SJCRH30 (cell line): Measurements from ENCODE around the gene SOBP. TPM values are rescaled to one million over a fixed set of nuclear protein-coding genes. Genes with fewer than 3 reads are reported as not detected.

Experiments
- DNase-seq, 2 experiments: peaks; one replicate each; pipeline ENCODE4 v3.0.0-alpha.2; 2015 to 2020
- H3K27ac ChIP-seq: fragments of 250-450 bp; sonication (Bioruptor Pico); 2 replicates; pipeline ENCODE4 v1.5.1; 2020; ENCODE audit warnings: mild to moderate bottlenecking, moderate library complexity
- H3K27me3 ChIP-seq: fragments of 250-450 bp; sonication (Bioruptor Pico); 2 replicates; pipeline ENCODE4 v1.5.1; 2020; ENCODE audit warnings: mild to moderate bottlenecking, moderate library complexity
- H3K36me3 ChIP-seq: fragments of 250-450 bp; sonication (Bioruptor Pico); 2 replicates; pipeline ENCODE4 v1.5.1; 2020; ENCODE audit warnings: mild to moderate bottlenecking, moderate library complexity
- H3K4me1 ChIP-seq: fragments of 250-450 bp; sonication (Bioruptor Pico); 2 replicates; pipeline ENCODE4 v1.5.1; 2020; ENCODE audit warnings: mild to moderate bottlenecking, moderate library complexity
- H3K4me3 ChIP-seq: fragments of 250-450 bp; sonication (Bioruptor Pico); 2 replicates; pipeline ENCODE4 v1.5.1; 2020; ENCODE audit warnings: mild to moderate bottlenecking, moderate library complexity
- H3K9me3 ChIP-seq: fragments of 250-450 bp; sonication (Bioruptor Pico); replicated peaks from 2 replicates; pipeline ENCODE4 v1.5.1; 2020; ENCODE audit warnings: mild to moderate bottlenecking, moderate library complexity
- total RNA-seq: library from RNA; depleted of rRNA; stranded (reverse); fragments of >200 nt; shearing (Covaris generic); gene quantifications from 2 replicates; pipeline ENCODE4 v1.2.3, GENCODE V29; 2014

Gene SOBP
- total RNA-seq, 1 experiment from 2014 or later, result 7.8 TPM

- H3K27ac ChIP-seq, result no peak overlapping the region
- no peaks in the 10 kb centered on the region for H3K27me3 ChIP-seq
- no peak for DNase-seq
These were observed 123.0 kb downstream of the SOBP start for GRCh38 chr6:107612762-107613415.

GRCh38 chr6:107613651-107614379, 123.9 kb downstream of the SOBP start:
- H3K4me1 ChIP-seq, result peaks cover 30% of the 10 kb centered on the region

More at GRCh38 chr6:107612762-107613415, 123.0 kb downstream of the SOBP start:
- H3K36me3 ChIP-seq, result no peaks in the 10 kb centered on the region
- no peak overlapping the region for H3K4me3 ChIP-seq
- H3K9me3 ChIP-seq, result no peaks in the 10 kb centered on the region
- peaks cover 20% of the 10 kb centered on the region for H3K4me1 ChIP-seq

GRCh38 chr6:107614828-107615227, 124.9 kb downstream of the SOBP start:
- H3K27ac ChIP-seq, result no peak overlapping the region
- no peak for DNase-seq
- H3K4me1 ChIP-seq, result peaks cover 40% of the 10 kb centered on the region
- H3K36me3 ChIP-seq, result no peaks in the 10 kb centered on the region
- no peak overlapping the region for H3K4me3 ChIP-seq
- H3K27me3 ChIP-seq, result no peaks in the 10 kb centered on the region
- H3K9me3 ChIP-seq, result no peaks in the 10 kb centered on the region

More at GRCh38 chr6:107613651-107614379, 123.9 kb downstream of the SOBP start:
- Histone ChIP-seq H3K36me3 (no peaks in the 10 kb centered on the region), H3K9me3 (no peaks in the 10 kb centered on the region), H3K27ac (no peak overlapping the region), H3K27me3 (no peaks in the 10 kb centered on the region), H3K4me3 (no peak overlapping the region)
- DNase-seq, result no peak

GRCh38 chr6:107616775-107617174, 126.9 kb downstream of the SOBP start:
- Histone ChIP-seq H3K27me3 (no peaks in the 10 kb centered on the region), H3K9me3 (no peaks in the 10 kb centered on the region), H3K4me1 (peaks cover 51% of the 10 kb centered on the region), H3K4me3 (no peak overlapping the region), H3K36me3 (no peaks in the 10 kb centered on the region), H3K27ac (no peak overlapping the region)
- DNase-seq, result peak in 1 of 2 experiments; percentile 39

- Histone ChIP-seq H3K4me3 (no peak overlapping the region), H3K27me3 (no peaks in the 10 kb centered on the region), H3K27ac (no peak overlapping the region), H3K9me3 (no peaks in the 10 kb centered on the region), H3K36me3 (no peaks in the 10 kb centered on the region), H3K4me1 (peaks cover 44% of the 10 kb centered on the region)
- DNase-seq, result no peak
These were observed 127.5 kb downstream of the SOBP start for GRCh38 chr6:107617341-107617932.

GRCh38 chr6:107618672-107619071, 128.8 kb downstream of the SOBP start:
- no peaks in the 10 kb centered on the region for H3K27me3 ChIP-seq
- peaks cover 52% of the 10 kb centered on the region for H3K4me1 ChIP-seq
- H3K9me3 ChIP-seq, result no peaks in the 10 kb centered on the region
- H3K36me3 ChIP-seq, result no peaks in the 10 kb centered on the region
- peak; percentile 71 to 78 for DNase-seq
- no peak overlapping the region for H3K4me3 ChIP-seq
- peak overlapping the region; percentile 52 for H3K27ac ChIP-seq

- Histone ChIP-seq H3K27ac (no peak overlapping the region; the same call in 1 of the 2 replicates), H3K9me3 (no peaks in the 10 kb centered on the region), H3K4me3 (no peak overlapping the region), H3K27me3 (no peaks in the 10 kb centered on the region), H3K36me3 (no peaks in the 10 kb centered on the region), H3K4me1 (peaks cover 72% of the 10 kb centered on the region)
- no peak for DNase-seq
These were observed 130.8 kb downstream of the SOBP start for GRCh38 chr6:107620732-107621131.

- Histone ChIP-seq H3K27ac (no peak overlapping the region; the same call in 1 of the 2 replicates), H3K9me3 (no peaks in the 10 kb centered on the region), H3K4me1 (peaks cover 79% of the 10 kb centered on the region), H3K36me3 (no peaks in the 10 kb centered on the region), H3K4me3 (no peak overlapping the region), H3K27me3 (no peaks in the 10 kb centered on the region)
- no peak for DNase-seq
These were observed 131.5 kb downstream of the SOBP start for GRCh38 chr6:107621229-107621937.

GRCh38 chr6:107622269-107622668, 132.4 kb downstream of the SOBP start:
- Histone ChIP-seq H3K27ac (no peak overlapping the region), H3K4me3 (no peak overlapping the region), H3K9me3 (no peaks in the 10 kb centered on the region), H3K36me3 (no peaks in the 10 kb centered on the region), H3K27me3 (no peaks in the 10 kb centered on the region), H3K4me1 (peaks cover 81% of the 10 kb centered on the region)
- DNase-seq, result no peak

GRCh38 chr6:107624050-107624449, 134.1 kb downstream of the SOBP start:
- Histone ChIP-seq H3K4me3 (no peak overlapping the region), H3K36me3 (no peaks in the 10 kb centered on the region), H3K4me1 (peaks cover 75% of the 10 kb centered on the region), H3K27me3 (no peaks in the 10 kb centered on the region), H3K27ac (peak overlapping the region; percentile 79), H3K9me3 (no peaks in the 10 kb centered on the region)
- DNase-seq, result no peak

GRCh38 chr6:107624541-107624940, 134.6 kb downstream of the SOBP start:
- Histone ChIP-seq H3K9me3 (no peaks in the 10 kb centered on the region), H3K27me3 (no peaks in the 10 kb centered on the region), H3K4me1 (peaks cover 70% of the 10 kb centered on the region), H3K27ac (peak overlapping the region; percentile 79), H3K4me3 (no peak overlapping the region), H3K36me3 (no peaks in the 10 kb centered on the region)
- no peak for DNase-seq

- H3K27me3 ChIP-seq, result no peaks in the 10 kb centered on the region
- no peak overlapping the region for H3K4me3 ChIP-seq
- H3K36me3 ChIP-seq, result no peaks in the 10 kb centered on the region
- H3K9me3 ChIP-seq, result no peaks in the 10 kb centered on the region
- H3K4me1 ChIP-seq, result peaks cover 67% of the 10 kb centered on the region
- peak overlapping the region; percentile 79 for H3K27ac ChIP-seq
- DNase-seq, result peak; percentile 90 to 96
These were observed 135.3 kb downstream of the SOBP start for GRCh38 chr6:107625264-107625663.

GRCh38 chr6:107626645-107627044, 136.7 kb downstream of the SOBP start:
- peak; percentile 55 to 79 for DNase-seq
- Histone ChIP-seq H3K27me3 (no peaks in the 10 kb centered on the region), H3K4me1 (peaks cover 56% of the 10 kb centered on the region), H3K27ac (peak overlapping the region; percentile 79), H3K4me3 (no peak overlapping the region), H3K9me3 (no peaks in the 10 kb centered on the region), H3K36me3 (no peaks in the 10 kb centered on the region)

GRCh38 chr6:107627969-107628368, 138.1 kb downstream of the SOBP start:
- no peaks in the 10 kb centered on the region for H3K36me3 ChIP-seq
- no peak overlapping the region for H3K27ac ChIP-seq
- peaks cover 55% of the 10 kb centered on the region for H3K4me1 ChIP-seq
- H3K9me3 ChIP-seq, result no peaks in the 10 kb centered on the region
- H3K4me3 ChIP-seq, result no peak overlapping the region
- no peak for DNase-seq
- no peaks in the 10 kb centered on the region for H3K27me3 ChIP-seq

- H3K27ac ChIP-seq, result no peak overlapping the region
- no peak for DNase-seq
- peaks cover 46% of the 10 kb centered on the region for H3K4me1 ChIP-seq
These were observed 139.0 kb downstream of the SOBP start for GRCh38 chr6:107628878-107629277.

More at GRCh38 chr6:107628878-107629277, 139.0 kb downstream of the SOBP start:
- no peak overlapping the region for H3K4me3 ChIP-seq
- no peaks in the 10 kb centered on the region for H3K9me3 ChIP-seq
- H3K27me3 ChIP-seq, result no peaks in the 10 kb centered on the region
- peaks cover 8% of the 10 kb centered on the region for H3K36me3 ChIP-seq
